Measurements from ENCODE around the gene FBXO39. TPM values are rescaled to one million over a fixed set of nuclear protein-coding genes. Genes with fewer than 3 reads are reported as not detected.

The FBXO39 gene
- polyA plus RNA-seq, 1 donor from 2014 or later: not detected

GRCh38 chr17:6830383-6830986 is 54.5 kb downstream of the FBXO39 start:
- TF ChIP-seq EZH2 (IDR thresholded peaks at IDR 0.05; ENCODE audit: borderline replicate concordance, insufficient read depth, low read length, poor library complexity, severe bottlenecking) (no peak), POLR2AphosphoS5 (IDR thresholded peaks at IDR 0.05) (no peak), SMC3 (conservative IDR thresholded peaks at IDR 0.05; ENCODE audit: poor library complexity) (no peak), RAD21 (conservative IDR thresholded peaks at IDR 0.05) (no peak), TAF1 (IDR thresholded peaks at IDR 0.05; ENCODE audit: low read depth) (no peak)
- Histone ChIP-seq H3K9me2 (ENCODE audit: insufficient read depth, low read length) (no peaks in the 10 kb centered on the region), H3K4me3 (ENCODE audit: low read length) (no peak overlapping the region), H3K27me3 (ENCODE audit: insufficient read depth, low read depth, low read length) (peaks cover 13% of the 10 kb centered on the region), H3K9ac (ENCODE audit: low read length) (no peak overlapping the region), H3K4me2 (ENCODE audit: low read length) (no peak overlapping the region), H4K20me1 (ENCODE audit: insufficient read depth) (no peaks in the 10 kb centered on the region), H2AFZ (ENCODE audit: low read depth, low read length) (no peak overlapping the region), H3K36me3 (ENCODE audit: insufficient read depth, low read length) (no peaks in the 10 kb centered on the region), H3K9me3 (ENCODE audit: low read length) (no peaks in the 10 kb centered on the region), H3F3A (ENCODE audit: insufficient read depth, low read length, poor library complexity, severe bottlenecking) (no peaks in the 10 kb centered on the region), H3K27ac (ENCODE audit: low read length) (no peak overlapping the region), H3K79me2 (replicated peaks; ENCODE audit: insufficient read depth, low read length) (no peaks in the 10 kb centered on the region)

GRCh38 chr17:6831661-6832263 is 55.7 kb downstream of the FBXO39 start, which contains the start of gene TEKT1:
TEKT1 (minus strand) TSS chr17:6831729; CDS start chr17:6830376, 1,353 bp downstream.
- Histone ChIP-seq H3K4me3 (ENCODE audit: low read length) (peak within 1 kb of the TSS; percentile 77), H4K20me1 (ENCODE audit: insufficient read depth) (no peaks in the 10 kb centered on the region), H3F3A (ENCODE audit: insufficient read depth, low read length, poor library complexity, severe bottlenecking) (no peaks in the 10 kb centered on the region), H3K9ac (ENCODE audit: low read length) (peak within 1 kb of the TSS; percentile 50), H3K4me2 (ENCODE audit: low read length) (peak within 1 kb of the TSS; percentile 69), H3K79me2 (replicated peaks; ENCODE audit: insufficient read depth, low read length) (no peaks in the 10 kb centered on the region), H3K27ac (ENCODE audit: low read length) (no peak within 1 kb of the TSS), H3K9me2 (ENCODE audit: insufficient read depth, low read length) (no peaks in the 10 kb centered on the region), H3K27me3 (ENCODE audit: insufficient read depth, low read depth, low read length) (peaks cover 13% of the 10 kb centered on the region), H3K9me3 (ENCODE audit: low read length) (no peaks in the 10 kb centered on the region), H3K36me3 (ENCODE audit: insufficient read depth, low read length) (no peaks in the 10 kb centered on the region), H2AFZ (ENCODE audit: low read depth, low read length) (peak within 1 kb of the TSS; percentile 46)
- TF ChIP-seq REST (IDR thresholded peaks at IDR 0.05; ENCODE audit: borderline replicate concordance) (no peak), POLR2AphosphoS5 (IDR thresholded peaks at IDR 0.05) (no peak), MXI1 (conservative IDR thresholded peaks at IDR 0.05; ENCODE audit: poor library complexity, severe bottlenecking) (peak; percentile 50), EZH2 (IDR thresholded peaks at IDR 0.05; ENCODE audit: borderline replicate concordance, insufficient read depth, low read length, poor library complexity, severe bottlenecking) (no peak), SMC3 (conservative IDR thresholded peaks at IDR 0.05; ENCODE audit: poor library complexity) (peak; percentile 28), TAF1 (IDR thresholded peaks at IDR 0.05; ENCODE audit: low read depth) (no peak), CTCF (IDR thresholded peaks at IDR 0.05; ENCODE audit: poor library complexity, severe bottlenecking) (no peak), EP300 (conservative IDR thresholded peaks at IDR 0.05; ENCODE audit: poor library complexity, severe bottlenecking) (peak; percentile 51)

Small RNA genes lying within 50 kb of the gene (small RNA-seq; reads per million reads assigned to genes)
- gene AC004706.2: 0 reads per million in 3 experiments

Other genes starting within 250 kb of the FBXO39 start
- 2.7 and 3.0 TPM in 2 replicates for gene PITPNM3, start 219.7 kb upstream of the FBXO39 start, polyA plus RNA-seq
- gene KIAA0753, start 135.5 kb upstream of the FBXO39 start, polyA plus RNA-seq: 32.3 and 35.0 TPM in 2 replicates
- 216 and 245 TPM in 2 replicates for gene TXNDC17, start 135.2 kb upstream of the FBXO39 start, polyA plus RNA-seq
- 27.3 and 29.7 TPM in 2 replicates for gene MED31, start 124.6 kb upstream of the FBXO39 start, polyA plus RNA-seq
- gene C17orf100, start 124.5 kb upstream of the FBXO39 start, polyA plus RNA-seq: 10.3 and 12.4 TPM in 2 replicates
- gene SLC13A5, start 62.8 kb upstream of the FBXO39 start, polyA plus RNA-seq: not detected in 2 replicates
- gene XAF1, start 20.2 kb upstream of the FBXO39 start, polyA plus RNA-seq: not detected in 2 replicates
- 0.06 TPM in 1 of 2 replicates, not detected in the other for gene TEKT1, start 55.5 kb downstream of the FBXO39 start, polyA plus RNA-seq
- gene ALOX12, start 219.8 kb downstream of the FBXO39 start, polyA plus RNA-seq: not detected in 2 replicates
- 122 and 136 TPM in 2 replicates for gene RNASEK, start 236.4 kb downstream of the FBXO39 start, polyA plus RNA-seq
- not detected in 2 replicates for gene BCL6B, start 246.8 kb downstream of the FBXO39 start, polyA plus RNA-seq

Measured in neural cell (in vitro differentiated cells).